OCI-LY3 (cell line): ENCODE data around the gene NRF1.

Experiments used
- H2AFZ ChIP-seq: fragments of 200-600, 300-600 bp; shearing (Covaris generic); 2 replicates; pipeline ENCODE4 v1.6.0; 2014; ENCODE audit warnings: antibody characterized with exemption, low read depth, low read length
- H3K27ac ChIP-seq: fragments of 200-600, 300-600 bp; sonication (generic); 2 replicates; pipeline ENCODE4 v1.5.1; 2014; ENCODE audit warnings: mild to moderate bottlenecking, low read length, moderate library complexity, mixed read lengths
- H3K27me3 ChIP-seq: fragments of 200-600, 300-600 bp; sonication (generic); 2 replicates; pipeline ENCODE4 v1.6.1; 2014; ENCODE audit warnings: low read depth, low read length, mixed read lengths
- H3K36me3 ChIP-seq: fragments of 200-600, 300-600 bp; sonication (generic); replicated peaks from 2 replicates; pipeline ENCODE3; 2014; ENCODE audit warnings: low read depth, low read length, mixed read lengths
- H3K4me1 ChIP-seq: fragments of 300-600, 200-600 bp; sonication (generic); 2 replicates; pipeline ENCODE4 v1.6.1; 2014; ENCODE audit warnings: low read length, mixed read lengths
- H3K4me2 ChIP-seq: fragments of 200-600, 300-600 bp; sonication (generic); 2 replicates; pipeline ENCODE4 v1.6.1; 2014; ENCODE audit warnings: low read length, mixed read lengths
- H3K4me3 ChIP-seq: fragments of 300-600, 200-600 bp; sonication (generic); 2 replicates; pipeline ENCODE4 v1.5.1; 2014; ENCODE audit warnings: antibody characterized with exemption, mild to moderate bottlenecking, low read length, moderate library complexity
- H3K79me2 ChIP-seq: fragments of 300-600, 200-600 bp; shearing (Covaris generic); 2 replicates; pipeline ENCODE4 v1.6.1; 2014; ENCODE audit warnings: mild to moderate bottlenecking, low read length, mixed read lengths
- H3K9ac ChIP-seq: fragments of 300-600, 200-600 bp; shearing (Covaris generic); 2 replicates; pipeline ENCODE4 v1.6.0; 2014; ENCODE audit warnings: mild to moderate bottlenecking, low read length, moderate library complexity
- H3K9me3 ChIP-seq: fragments of 200-600, 300-600 bp; shearing (Covaris generic); 2 replicates; pipeline ENCODE4 v1.6.1; 2014; ENCODE audit warnings: low read length, mixed read lengths; ENCODE audit not compliant: insufficient read depth
- H4K20me1 ChIP-seq: fragments of 200-600, 300-600 bp; sonication (generic); 2 replicates; pipeline ENCODE4 v1.6.1; 2016; ENCODE audit warnings: low read length, mixed read lengths; ENCODE audit not compliant: insufficient read depth
- EZH2phosphoT487 ChIP-seq: fragments of 200-600 bp; shearing (Covaris generic); IDR thresholded peaks from 2 replicates; pipeline ENCODE4 v1.6.1; 2018; ENCODE audit warnings: antibody characterized with exemption, mixed run types, low read depth
- TF ChIP-seq, protein P1 (sequence below): fragments of 200-600, 300-600 bp; sonication (generic); IDR thresholded peaks from 2 replicates; pipeline ENCODE4 v1.5.1; 2014; ENCODE audit warnings: antibody characterized with exemption, low read length, low read depth

Gene NRF1

DNA sequence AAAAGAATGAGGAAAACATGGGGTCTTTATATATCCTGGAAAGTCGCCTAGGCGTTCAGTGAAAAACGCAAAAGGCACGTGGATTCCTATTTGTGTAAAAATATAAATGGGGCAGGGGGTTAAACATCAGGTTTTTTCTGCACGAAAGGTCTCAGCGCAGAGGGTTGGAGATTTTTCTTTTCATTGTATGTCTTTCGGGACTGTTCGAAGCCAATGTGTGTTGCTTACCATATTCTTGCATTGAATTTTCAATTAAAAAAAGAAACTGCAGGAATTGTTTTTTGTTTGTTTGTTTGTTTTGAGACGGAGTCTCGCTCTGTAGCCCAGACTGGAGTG lies 172.0 kb downstream of the NRF1 start:
- H3K4me1 ChIP-seq: 0 out of 2 replicates have a peak, but pooled peaks cover 4% of the 10 kb centered on the region
- H3K27ac ChIP-seq: no peak overlapping the region
- TF ChIP-seq, protein P1, sequence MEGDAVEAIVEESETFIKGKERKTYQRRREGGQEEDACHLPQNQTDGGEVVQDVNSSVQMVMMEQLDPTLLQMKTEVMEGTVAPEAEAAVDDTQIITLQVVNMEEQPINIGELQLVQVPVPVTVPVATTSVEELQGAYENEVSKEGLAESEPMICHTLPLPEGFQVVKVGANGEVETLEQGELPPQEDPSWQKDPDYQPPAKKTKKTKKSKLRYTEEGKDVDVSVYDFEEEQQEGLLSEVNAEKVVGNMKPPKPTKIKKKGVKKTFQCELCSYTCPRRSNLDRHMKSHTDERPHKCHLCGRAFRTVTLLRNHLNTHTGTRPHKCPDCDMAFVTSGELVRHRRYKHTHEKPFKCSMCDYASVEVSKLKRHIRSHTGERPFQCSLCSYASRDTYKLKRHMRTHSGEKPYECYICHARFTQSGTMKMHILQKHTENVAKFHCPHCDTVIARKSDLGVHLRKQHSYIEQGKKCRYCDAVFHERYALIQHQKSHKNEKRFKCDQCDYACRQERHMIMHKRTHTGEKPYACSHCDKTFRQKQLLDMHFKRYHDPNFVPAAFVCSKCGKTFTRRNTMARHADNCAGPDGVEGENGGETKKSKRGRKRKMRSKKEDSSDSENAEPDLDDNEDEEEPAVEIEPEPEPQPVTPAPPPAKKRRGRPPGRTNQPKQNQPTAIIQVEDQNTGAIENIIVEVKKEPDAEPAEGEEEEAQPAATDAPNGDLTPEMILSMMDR: no peak
- no peak for TF ChIP-seq EZH2phosphoT487
- H3K9ac ChIP-seq: no peak overlapping the region
- H3K9me3 ChIP-seq: no peaks in the 10 kb centered on the region
- no peaks in the 10 kb centered on the region for H3K27me3 ChIP-seq
- no peak overlapping the region for H2AFZ ChIP-seq
- no peaks in the 10 kb centered on the region for H4K20me1 ChIP-seq
- H3K79me2 ChIP-seq: no peaks in the 10 kb centered on the region
- no peak overlapping the region for H3K4me3 ChIP-seq
- H3K4me2 ChIP-seq: no peak overlapping the region
- H3K36me3 ChIP-seq: no peaks in the 10 kb centered on the region

DNA sequence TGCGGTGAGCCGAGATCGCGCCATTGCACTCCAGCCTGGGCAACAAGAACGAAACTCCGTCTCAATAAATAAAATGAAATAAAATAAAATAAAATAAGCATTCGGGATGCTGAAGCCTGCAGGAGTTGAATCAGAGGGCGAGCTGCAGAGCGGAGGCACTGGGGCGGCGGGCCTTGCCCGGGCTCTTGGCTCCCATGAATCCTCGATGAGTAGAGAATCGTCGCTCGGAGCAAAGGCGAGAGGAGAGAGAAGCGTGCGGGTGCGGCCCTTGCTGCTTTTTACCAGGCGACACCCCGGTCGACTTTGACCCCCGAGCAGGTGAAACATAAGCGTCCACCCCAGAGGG lies 172.9 kb downstream of the NRF1 start:
- Histone ChIP-seq H3K27ac (no peak overlapping the region), H4K20me1 (no peaks in the 10 kb centered on the region), H3K27me3 (no peaks in the 10 kb centered on the region), H3K9me3 (no peaks in the 10 kb centered on the region), H3K4me2 (peak overlapping the region; percentile 65; the same call in 1 of the 2 replicates), H3K36me3 (no peaks in the 10 kb centered on the region), H3K79me2 (no peaks in the 10 kb centered on the region), H3K9ac (no peak overlapping the region), H2AFZ (no peak overlapping the region), H3K4me1 (no peaks in the 10 kb centered on the region), H3K4me3 (no peak overlapping the region)
- TF ChIP-seq EZH2phosphoT487: no peak
- TF ChIP-seq, protein P1: no peak

DNA sequence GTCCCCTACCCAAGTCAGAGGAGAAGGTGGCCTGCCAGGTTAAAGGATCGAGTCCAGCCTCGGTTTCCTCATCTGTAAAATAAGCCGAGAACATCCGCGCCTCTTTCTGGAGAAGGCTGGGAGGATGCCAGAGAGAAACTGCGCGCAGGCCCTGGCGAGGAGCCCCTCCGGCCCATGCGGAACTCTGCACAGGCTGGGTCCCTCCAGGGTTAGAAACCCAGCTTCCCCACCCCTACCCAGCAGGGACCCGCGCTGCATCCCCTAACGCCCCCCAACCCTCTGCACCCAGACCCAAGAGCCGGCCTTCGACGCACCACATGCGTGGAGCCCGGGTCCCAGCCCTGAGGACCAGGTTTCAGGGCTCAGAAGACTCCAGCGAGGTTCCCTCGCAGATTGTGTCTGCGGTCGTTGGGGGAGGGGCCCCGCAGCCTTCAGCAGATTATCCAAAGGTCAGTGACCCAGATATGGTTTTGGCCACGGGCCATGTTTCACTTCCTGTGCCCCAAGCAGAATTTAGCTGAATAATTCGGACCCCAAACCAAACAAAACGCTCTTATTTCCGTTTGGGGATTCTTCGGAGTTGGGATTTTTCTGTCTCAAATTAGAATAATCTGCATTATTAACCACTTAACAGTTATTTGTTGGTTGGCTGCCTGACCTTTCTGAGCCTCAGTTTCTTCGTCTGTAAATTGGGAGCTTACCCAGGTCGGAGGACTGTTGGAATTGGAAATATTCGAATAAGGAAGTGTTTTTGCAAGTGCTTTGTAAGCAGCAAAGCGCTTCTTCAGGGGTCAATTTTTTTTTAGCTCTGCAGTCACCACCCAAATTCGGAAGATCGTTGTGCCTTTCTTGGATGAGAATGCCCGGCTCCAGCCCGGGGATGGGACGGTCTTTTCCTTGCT lies 173.5 kb downstream of the NRF1 start:
- no peak overlapping the region for H3K27ac ChIP-seq
- no peaks in the 10 kb centered on the region for H3K36me3 ChIP-seq
- no peaks in the 10 kb centered on the region for H3K27me3 ChIP-seq
- H3K9ac ChIP-seq: peak overlapping the region; percentile 5; the same call in 1 of the 2 replicates
- no peak overlapping the region for H2AFZ ChIP-seq
- H3K4me3 ChIP-seq: peak overlapping the region; percentile 69
- no peaks in the 10 kb centered on the region for H3K4me1 ChIP-seq
- TF ChIP-seq, protein P1: no peak
- TF ChIP-seq EZH2phosphoT487: no peak
- H4K20me1 ChIP-seq: no peaks in the 10 kb centered on the region
- H3K79me2 ChIP-seq: no peaks in the 10 kb centered on the region
- peak overlapping the region; percentile 65 for H3K4me2 ChIP-seq
- H3K9me3 ChIP-seq: no peaks in the 10 kb centered on the region

DNA sequence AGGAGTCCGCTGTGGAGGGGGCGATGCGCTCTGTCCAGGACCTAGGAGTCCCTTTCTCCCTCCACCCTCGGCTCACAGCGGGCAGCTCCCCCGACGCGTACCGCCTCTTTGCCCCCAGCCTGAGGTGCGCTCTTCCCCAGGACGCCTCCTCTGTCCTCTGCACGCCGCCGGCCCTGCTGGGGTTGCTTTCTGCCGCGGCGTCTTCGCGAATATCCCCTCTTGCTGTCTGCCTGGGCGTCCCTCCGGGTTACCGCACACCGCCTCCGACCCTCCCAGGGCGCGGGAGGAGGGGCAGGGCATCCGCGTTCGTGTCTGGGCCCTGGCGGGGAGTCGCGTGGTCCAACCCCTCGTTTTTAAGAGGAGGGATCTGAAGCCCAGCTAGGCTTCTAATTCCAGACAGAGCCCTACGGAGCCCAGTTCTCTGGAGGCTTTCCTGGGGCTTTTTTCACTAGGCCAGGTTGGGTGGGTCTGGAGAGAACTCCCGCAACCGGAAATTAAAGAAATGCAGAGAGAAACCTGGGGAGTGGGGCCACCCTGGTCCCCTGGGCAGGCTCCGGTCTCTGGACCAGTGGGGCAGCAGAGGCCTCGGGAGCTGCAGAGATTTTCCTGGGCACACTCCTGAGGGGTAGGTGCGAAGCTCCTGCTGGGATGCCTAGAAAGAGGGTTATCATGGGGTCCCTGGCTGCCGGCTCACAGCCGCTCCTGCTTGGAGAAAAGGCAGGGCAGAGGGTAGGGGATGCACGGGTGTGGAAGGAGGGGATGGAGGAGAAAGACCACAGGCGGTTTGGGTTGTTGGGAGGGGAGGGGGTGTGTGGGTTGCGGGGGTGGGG lies 174.4 kb downstream of the NRF1 start:
- Histone ChIP-seq H2AFZ (no peak overlapping the region), H3K4me3 (peak overlapping the region; percentile 69), H3K4me2 (peak overlapping the region; percentile 65)

More for the DNA sequence above, 174.4 kb downstream of the NRF1 start:
- no peaks in the 10 kb centered on the region for H4K20me1 ChIP-seq
- peak overlapping the region; percentile 5; the same call in 1 of the 2 replicates for H3K9ac ChIP-seq
- TF ChIP-seq, protein P1: no peak
- no peak for TF ChIP-seq EZH2phosphoT487
- H3K27ac ChIP-seq: no peak overlapping the region
- H3K36me3 ChIP-seq: no peaks in the 10 kb centered on the region
- no peaks in the 10 kb centered on the region for H3K27me3 ChIP-seq
- no peaks in the 10 kb centered on the region for H3K9me3 ChIP-seq
- H3K4me1 ChIP-seq: no peaks in the 10 kb centered on the region
- no peaks in the 10 kb centered on the region for H3K79me2 ChIP-seq
